ENCODE measurements around the gene VPS13D.

DNA sequence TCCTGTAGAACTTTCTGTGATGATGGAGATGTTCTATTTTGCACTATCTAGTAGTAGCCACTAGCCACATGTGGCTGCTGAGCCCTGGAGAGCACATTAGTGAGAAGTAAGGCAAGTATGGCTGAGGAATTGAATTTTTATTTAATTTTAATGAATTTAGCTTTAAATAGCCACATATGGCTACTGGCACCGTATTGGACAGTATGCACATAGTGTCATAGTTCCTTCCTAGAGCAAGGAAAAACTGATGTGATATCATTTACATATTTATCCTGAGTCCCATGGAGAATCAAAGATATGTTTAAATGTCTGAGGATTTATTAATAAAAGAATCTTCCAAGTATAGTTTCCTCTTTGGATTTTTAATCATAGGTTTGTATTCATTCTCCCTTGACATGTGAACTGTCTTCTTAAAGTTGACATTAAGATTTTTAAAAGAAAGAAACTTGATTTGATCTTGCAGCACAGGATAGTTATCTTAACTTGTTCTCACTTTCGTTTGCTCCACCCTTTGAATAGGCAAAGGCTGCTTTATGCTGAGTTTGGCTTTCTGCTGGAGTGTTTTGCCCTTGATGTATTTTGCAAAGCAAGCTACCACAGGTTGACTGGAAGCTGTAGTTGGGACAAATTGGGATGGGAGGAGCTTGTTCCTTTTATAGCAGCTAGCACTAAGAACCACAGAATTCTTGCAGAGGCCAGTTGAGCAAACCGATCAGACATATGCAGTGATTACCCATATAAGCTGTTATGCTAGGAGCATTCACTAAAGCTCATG is 129.7 kb downstream of the VPS13D start:
- TF ChIP-seq, protein P1, sequence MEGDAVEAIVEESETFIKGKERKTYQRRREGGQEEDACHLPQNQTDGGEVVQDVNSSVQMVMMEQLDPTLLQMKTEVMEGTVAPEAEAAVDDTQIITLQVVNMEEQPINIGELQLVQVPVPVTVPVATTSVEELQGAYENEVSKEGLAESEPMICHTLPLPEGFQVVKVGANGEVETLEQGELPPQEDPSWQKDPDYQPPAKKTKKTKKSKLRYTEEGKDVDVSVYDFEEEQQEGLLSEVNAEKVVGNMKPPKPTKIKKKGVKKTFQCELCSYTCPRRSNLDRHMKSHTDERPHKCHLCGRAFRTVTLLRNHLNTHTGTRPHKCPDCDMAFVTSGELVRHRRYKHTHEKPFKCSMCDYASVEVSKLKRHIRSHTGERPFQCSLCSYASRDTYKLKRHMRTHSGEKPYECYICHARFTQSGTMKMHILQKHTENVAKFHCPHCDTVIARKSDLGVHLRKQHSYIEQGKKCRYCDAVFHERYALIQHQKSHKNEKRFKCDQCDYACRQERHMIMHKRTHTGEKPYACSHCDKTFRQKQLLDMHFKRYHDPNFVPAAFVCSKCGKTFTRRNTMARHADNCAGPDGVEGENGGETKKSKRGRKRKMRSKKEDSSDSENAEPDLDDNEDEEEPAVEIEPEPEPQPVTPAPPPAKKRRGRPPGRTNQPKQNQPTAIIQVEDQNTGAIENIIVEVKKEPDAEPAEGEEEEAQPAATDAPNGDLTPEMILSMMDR (IDR thresholded peaks at IDR 0.05; ENCODE audit: low read depth, low read length, missing input control), result no peak
- no peak for TF ChIP-seq EGR1 (IDR thresholded peaks at IDR 0.05; ENCODE audit: low read depth in 2 of 2)
- no peak for TF ChIP-seq REST (IDR thresholded peaks at IDR 0.05)

Data from liver (tissue), 3 donors.